Type B pancreatic cell (in vitro differentiated cells): Measurements from ENCODE around the gene CAMK1D. TPM values are rescaled to one million over a fixed set of nuclear protein-coding genes. Genes with fewer than 3 reads are reported as not detected.
"Not testable (repeated sequence)": the region's sequence is repeated elsewhere in the genome, so short reads cannot be mapped to it uniquely, and the experiment has no call there.

Experiments
- DNase-seq: peaks from one replicate; pipeline ENCODE4 v3.0.0; 2021; ENCODE audit warnings: mixed read lengths; ENCODE audit not compliant: unreplicated experiment; ENCODE audit errors: extremely low spot score
- H3K27ac Mint-ChIP-seq: 2 replicates; pipeline ENCODE4 v1.8.0; 2021; ENCODE audit warnings: mild to moderate bottlenecking, mixed read lengths
- H3K27me3 Mint-ChIP-seq: 2 replicates; pipeline ENCODE4 v1.8.0; 2021; ENCODE audit warnings: mixed read lengths
- H3K36me3 Mint-ChIP-seq: 2 replicates; pipeline ENCODE4 v1.8.0; 2021; ENCODE audit warnings: mixed read lengths
- H3K4me1 Mint-ChIP-seq: one replicate; pipeline ENCODE4 v1.8.0; 2021; ENCODE audit warnings: mixed read lengths; ENCODE audit not compliant: unreplicated experiment
- H3K4me3 Mint-ChIP-seq: 2 replicates; pipeline ENCODE4 v1.8.0; 2021; ENCODE audit warnings: mild to moderate bottlenecking, mixed read lengths
- H3K9me3 Mint-ChIP-seq: 2 replicates; pipeline ENCODE4 v1.8.0; 2021; ENCODE audit warnings: mixed read lengths
- total RNA-seq: library from RNA; stranded (reverse); gene quantifications from 2 replicates; pipeline ENCODE4 v1.2.1, GENCODE V29; 2021; ENCODE audit warnings: low replicate concordance
- TF ChIP-seq, protein P1 (sequence below): fragments of 200-600 bp; sonication (generic); conservative IDR thresholded peaks from 2 replicates; pipeline ENCODE4 v1.5.0; 2021; ENCODE audit warnings: antibody characterized with exemption, mild to moderate bottlenecking

CAMK1D gene
- total RNA-seq, 1 donor from 2014 or later, result 12.2 TPM

DNA sequence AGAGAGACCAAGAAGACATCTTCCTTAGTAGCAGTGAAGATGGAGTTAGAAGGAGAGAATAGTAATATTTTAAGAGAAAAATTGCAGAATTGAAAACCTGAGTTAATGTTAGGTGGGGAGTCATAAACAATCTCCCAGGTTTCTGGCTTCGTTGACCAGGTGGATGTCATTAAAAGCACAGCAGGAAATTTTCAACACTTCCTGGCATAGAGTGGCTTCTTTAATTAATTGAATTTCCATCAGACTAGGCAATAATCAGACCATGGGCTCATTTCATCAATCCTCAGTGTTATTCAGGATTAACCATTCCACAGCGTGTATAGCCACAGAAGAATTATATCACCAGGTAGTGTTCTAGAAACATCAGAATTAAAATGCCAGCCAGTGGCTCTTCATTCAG is 383.9 kb downstream of the CAMK1D start:
- no peak overlapping the region for H3K4me3 Mint-ChIP-seq
- DNase-seq, result no peak
- peaks cover 3% of the 10 kb centered on the region for H3K36me3 Mint-ChIP-seq
- TF ChIP-seq, protein P1, sequence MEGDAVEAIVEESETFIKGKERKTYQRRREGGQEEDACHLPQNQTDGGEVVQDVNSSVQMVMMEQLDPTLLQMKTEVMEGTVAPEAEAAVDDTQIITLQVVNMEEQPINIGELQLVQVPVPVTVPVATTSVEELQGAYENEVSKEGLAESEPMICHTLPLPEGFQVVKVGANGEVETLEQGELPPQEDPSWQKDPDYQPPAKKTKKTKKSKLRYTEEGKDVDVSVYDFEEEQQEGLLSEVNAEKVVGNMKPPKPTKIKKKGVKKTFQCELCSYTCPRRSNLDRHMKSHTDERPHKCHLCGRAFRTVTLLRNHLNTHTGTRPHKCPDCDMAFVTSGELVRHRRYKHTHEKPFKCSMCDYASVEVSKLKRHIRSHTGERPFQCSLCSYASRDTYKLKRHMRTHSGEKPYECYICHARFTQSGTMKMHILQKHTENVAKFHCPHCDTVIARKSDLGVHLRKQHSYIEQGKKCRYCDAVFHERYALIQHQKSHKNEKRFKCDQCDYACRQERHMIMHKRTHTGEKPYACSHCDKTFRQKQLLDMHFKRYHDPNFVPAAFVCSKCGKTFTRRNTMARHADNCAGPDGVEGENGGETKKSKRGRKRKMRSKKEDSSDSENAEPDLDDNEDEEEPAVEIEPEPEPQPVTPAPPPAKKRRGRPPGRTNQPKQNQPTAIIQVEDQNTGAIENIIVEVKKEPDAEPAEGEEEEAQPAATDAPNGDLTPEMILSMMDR, result no peak
- no peaks in the 10 kb centered on the region for H3K9me3 Mint-ChIP-seq
- no peak overlapping the region for H3K27ac Mint-ChIP-seq
- peaks cover 8% of the 10 kb centered on the region for H3K4me1 Mint-ChIP-seq
- H3K27me3 Mint-ChIP-seq, result no peaks in the 10 kb centered on the region

DNA sequence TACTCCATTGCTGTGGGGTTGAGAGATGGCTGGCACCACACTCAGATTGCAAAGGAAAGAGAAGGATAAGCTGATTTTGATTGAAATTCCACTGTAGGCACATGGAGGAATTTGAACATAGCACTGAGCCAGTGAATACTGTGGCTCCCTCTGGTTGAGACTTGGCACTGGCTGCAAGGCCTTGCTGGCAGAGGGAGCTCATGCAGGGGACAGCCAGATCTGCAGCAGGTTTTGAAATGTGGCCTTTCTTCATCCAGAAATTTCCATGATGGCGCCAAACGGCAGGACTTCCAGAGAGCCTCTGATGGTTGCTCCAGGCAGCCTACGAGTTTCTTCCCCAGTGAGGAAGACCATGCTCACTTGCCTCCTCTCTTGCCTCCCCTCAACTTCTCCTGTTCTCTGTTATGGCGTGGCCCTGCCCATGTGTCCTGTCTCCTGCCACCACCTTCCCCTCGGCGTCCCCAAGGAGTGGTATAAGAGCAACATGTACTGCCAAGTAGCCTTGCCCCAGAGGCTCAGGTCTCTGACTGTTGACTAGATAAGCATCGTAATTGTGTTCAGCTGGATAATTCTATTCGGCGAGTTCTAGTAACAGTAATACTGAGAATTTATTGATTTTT is 386.6 kb downstream of the CAMK1D start:
- Mint-ChIP-seq H3K27me3 (no peaks in the 10 kb centered on the region), H3K36me3 (peaks cover 3% of the 10 kb centered on the region), H3K9me3 (no peaks in the 10 kb centered on the region), H3K4me1 (peaks cover 5% of the 10 kb centered on the region), H3K27ac (no peak overlapping the region), H3K4me3 (no peak overlapping the region)
- DNase-seq, result no peak
- TF ChIP-seq, protein P1, result no peak

DNA sequence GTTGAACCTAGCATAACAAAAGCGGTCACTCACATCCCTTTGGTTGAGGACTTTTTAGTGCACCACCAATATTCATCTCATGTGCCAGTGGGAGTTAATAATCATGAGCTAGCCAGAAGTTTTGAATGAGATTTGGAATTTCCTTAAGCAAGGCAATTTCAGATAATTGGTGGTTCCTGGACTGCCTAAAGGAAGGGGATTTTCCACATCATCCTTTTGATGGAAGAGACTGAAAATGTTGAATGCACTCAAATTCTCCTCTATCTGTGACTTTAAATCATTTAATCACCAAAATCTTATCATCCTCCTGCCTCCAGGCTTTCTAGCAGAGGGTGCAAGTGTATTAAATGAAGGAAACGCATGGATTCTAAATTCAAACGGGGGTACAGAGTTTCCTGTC is 391.5 kb downstream of the CAMK1D start:
- TF ChIP-seq, protein P1, result no peak
- DNase-seq, result no peak
- H3K36me3 Mint-ChIP-seq, result no peaks in the 10 kb centered on the region
- H3K4me3 Mint-ChIP-seq, result no peak overlapping the region
- no peak overlapping the region for H3K27ac Mint-ChIP-seq
- H3K4me1 Mint-ChIP-seq, result peaks cover 12% of the 10 kb centered on the region
- H3K9me3 Mint-ChIP-seq, result peaks cover 3% of the 10 kb centered on the region
- H3K27me3 Mint-ChIP-seq, result no peaks in the 10 kb centered on the region

DNA sequence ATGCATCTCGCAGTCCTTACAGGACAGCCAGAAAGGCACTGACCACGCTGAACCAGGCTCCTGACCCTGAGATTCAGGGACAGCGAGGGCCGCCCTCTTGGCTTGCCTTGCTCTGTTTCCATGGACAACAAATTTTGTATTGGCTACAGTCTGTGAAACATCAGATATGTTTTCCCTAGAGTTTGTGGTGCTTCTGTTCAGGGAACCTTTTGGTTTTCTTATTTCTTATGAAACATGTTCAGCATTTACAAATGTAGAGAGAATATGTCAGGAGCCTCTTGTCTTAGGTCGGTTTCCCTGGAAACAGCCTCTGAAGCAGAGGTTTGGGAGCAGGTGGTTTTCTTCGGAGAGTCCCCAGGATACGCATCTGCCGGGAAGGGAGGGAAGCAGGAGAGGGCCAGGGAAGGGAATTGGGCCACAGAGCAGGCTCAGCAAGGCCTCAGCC is 392.0 kb downstream of the CAMK1D start:
- H3K27ac Mint-ChIP-seq, result no peak overlapping the region
- no peaks in the 10 kb centered on the region for H3K36me3 Mint-ChIP-seq
- H3K4me3 Mint-ChIP-seq, result no peak overlapping the region
- H3K9me3 Mint-ChIP-seq, result peaks cover 3% of the 10 kb centered on the region
- peaks cover 14% of the 10 kb centered on the region for H3K4me1 Mint-ChIP-seq
- H3K27me3 Mint-ChIP-seq, result no peaks in the 10 kb centered on the region
- TF ChIP-seq, protein P1, result no peak
- no peak for DNase-seq

DNA sequence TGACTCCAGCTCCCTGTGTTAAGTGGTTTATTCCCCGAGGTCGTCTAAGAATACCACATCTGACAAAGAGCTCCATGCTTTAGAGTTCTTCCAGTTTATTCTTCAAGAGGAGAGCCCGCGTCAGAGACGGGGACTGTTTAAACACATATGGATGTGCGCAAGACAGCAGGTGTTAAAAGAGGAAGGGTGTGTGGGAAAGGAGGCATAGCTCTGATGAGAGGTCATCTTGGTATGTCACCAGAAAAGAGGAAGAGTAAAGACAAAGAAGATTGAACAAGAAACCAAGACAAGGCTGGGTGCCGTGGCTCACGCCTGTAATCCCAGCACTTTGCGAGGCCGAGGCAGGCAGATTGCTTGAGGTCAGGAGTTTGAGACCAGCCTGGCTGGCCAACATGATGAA is 393.4 kb downstream of the CAMK1D start:
- peaks cover 18% of the 10 kb centered on the region for H3K4me1 Mint-ChIP-seq
- DNase-seq, result no peak
- no peaks in the 10 kb centered on the region for H3K36me3 Mint-ChIP-seq
- no peak overlapping the region for H3K4me3 Mint-ChIP-seq
- no peak overlapping the region for H3K27ac Mint-ChIP-seq
- H3K27me3 Mint-ChIP-seq, result no peaks in the 10 kb centered on the region
- peaks cover 3% of the 10 kb centered on the region for H3K9me3 Mint-ChIP-seq
- TF ChIP-seq, protein P1, result no peak

DNA sequence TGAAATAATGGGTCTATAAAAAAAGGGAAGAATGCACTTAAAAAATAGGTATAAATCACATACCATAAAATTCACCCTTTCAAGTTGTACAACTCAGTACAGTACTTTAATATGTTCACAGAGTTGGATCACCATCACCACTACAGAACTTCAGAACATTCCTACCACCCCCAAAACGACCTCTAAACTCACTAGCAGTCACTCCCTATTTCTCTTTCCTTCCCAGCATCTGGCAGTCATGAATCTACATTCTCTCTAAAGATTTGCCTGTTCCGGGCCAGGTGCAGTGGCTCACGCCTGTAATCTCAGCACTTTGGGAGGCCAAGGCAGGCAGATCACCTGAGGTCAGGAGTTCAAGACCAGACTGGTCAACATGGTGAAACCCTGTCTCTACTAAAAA is 394.1 kb downstream of the CAMK1D start:
- H3K9me3 Mint-ChIP-seq, H3K4me3 Mint-ChIP-seq, DNase-seq, H3K36me3 Mint-ChIP-seq, H3K27me3 Mint-ChIP-seq, H3K27ac Mint-ChIP-seq: not testable (repeated sequence)
- H3K4me1 Mint-ChIP-seq, result peaks cover 24% of the 10 kb centered on the region
